Small intestine (tissue), 7 donors: ENCODE results near the gene ANGPTL4. TPM values are rescaled to one million over a fixed set of nuclear protein-coding genes. Genes with fewer than 3 reads are reported as not detected.
A peak's percentile ranks its signal among the peaks of the same experiment; 100 is the strongest.
"Not testable (repeated sequence)": the region's sequence is repeated elsewhere in the genome, so short reads cannot be mapped to it uniquely, and the experiment has no call there.

ENCODE experiments used
- DNase-seq, 2 donors: peaks; one replicate each; pipeline versions ENCODE4 v3.0.0 to v3.0.0-alpha.2; 2013
- FAIRE-seq: peaks from 2 replicates; lab custom pipeline; 2012; peaks lifted over from hg19 to GRCh38; lab: Jason Lieb, UNC
- H3K27ac ChIP-seq, 3 donors: one replicate each; pipeline ENCODE4 v1.5.1; 2013; ENCODE audit warnings: low read length in 2 of 3, mild to moderate bottlenecking in 2 of 3, control low read depth in 1 of 3, inconsistent platforms in 1 of 3, low read depth in 1 of 3, moderate library complexity in 1 of 3
- H3K27me3 ChIP-seq, 3 donors: one replicate each; pipeline ENCODE4 v1.6.1; 2013; ENCODE audit warnings: low read length in 3 of 3, inconsistent platforms in 1 of 3; ENCODE audit not compliant: control insufficient read depth in 3 of 3, insufficient read depth in 3 of 3
- H3K36me3 ChIP-seq, 3 donors: one replicate each; pipeline ENCODE4 v1.6.1; 2013; ENCODE audit warnings: low read length in 3 of 3, inconsistent platforms in 1 of 3, low read depth in 1 of 3, mild to moderate bottlenecking in 1 of 3, moderate library complexity in 1 of 3; ENCODE audit not compliant: control insufficient read depth in 3 of 3, insufficient read depth in 2 of 3
- H3K4me1 ChIP-seq, 3 donors: one replicate each; pipeline ENCODE4 v1.6.1; 2013; ENCODE audit warnings: low read length in 2 of 3, inconsistent platforms in 1 of 3, low read depth in 1 of 3, mild to moderate bottlenecking in 1 of 3, moderate library complexity in 1 of 3; ENCODE audit not compliant: control insufficient read depth in 3 of 3, insufficient read depth in 2 of 3
- H3K4me3 ChIP-seq, 3 donors: one replicate each; pipeline ENCODE4 v1.5.1; 2013; ENCODE audit warnings: low read length in 3 of 3, control low read depth in 1 of 3, inconsistent platforms in 1 of 3, low read depth in 1 of 3, mild to moderate bottlenecking in 1 of 3, moderate library complexity in 1 of 3
- H3K9me3 ChIP-seq, 2 donors: one replicate each; pipeline ENCODE4 v1.6.1; 2013; ENCODE audit warnings: low read depth in 1 of 2, low read length in 1 of 2; ENCODE audit not compliant: control insufficient read depth in 2 of 2, insufficient read depth in 1 of 2
- WGBS, 3 donors: extraction: QIAGEN DNeasy Blood & Tissue Kit; methylation state at CpG; one replicate each; pipeline ENCODE4 v1.1.7; 2013; 5-methylcytosine and 5-hydroxymethylcytosine counted together
- polyA plus RNA-seq, 4 donors: library from polyadenylated mRNA; stranded (reverse) in 3 of 4; unstranded in 1 of 4; fragments of 200-250 nt in 3 of 4; fragments of 120-200 nt in 1 of 4; gene quantifications; one replicate each; pipeline versions ENCODE4 v1.2.1 to v1.2.3, GENCODE V29; 2013
- donor health status: healthy with polysubstance abuse.
- donor health status: control.
- donor health status: control.
- donor health status: Bipolar disorder and iron deficiency.
- donor health status: healthy.

The ANGPTL4 gene
- polyA plus RNA-seq, 4 donors: 1.0 to 24.8 (median 8.7) TPM

DNA sequence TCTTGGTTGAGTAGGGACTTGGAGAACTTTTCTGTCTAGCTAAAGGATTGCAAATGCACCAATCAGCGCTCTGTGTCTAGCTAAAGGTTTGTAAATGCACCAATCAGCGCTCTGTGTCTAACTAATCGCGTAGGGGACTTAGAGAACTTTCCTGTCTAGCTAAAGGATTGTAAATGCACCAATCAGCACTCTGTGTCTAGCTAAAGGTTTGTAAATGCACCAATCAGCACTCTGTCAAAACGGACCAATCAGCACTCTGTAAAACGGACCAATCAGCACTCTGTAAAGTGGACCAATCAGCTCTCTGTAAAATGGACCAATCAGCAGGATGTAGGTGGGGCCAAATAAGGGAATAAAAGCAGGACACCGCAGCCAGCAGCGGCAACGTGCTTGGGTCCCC lies 22.5 kb downstream of the ANGPTL4 start:
- not testable (repeated sequence) for H3K27me3 ChIP-seq, FAIRE-seq, DNase-seq, H3K27ac ChIP-seq, H3K4me1 ChIP-seq, H3K36me3 ChIP-seq, H3K4me3 ChIP-seq, H3K9me3 ChIP-seq
- 86 to 89% (median 86%) methylated on average over 9 of the region's 9 CpGs for WGBS, 3 donors

DNA sequence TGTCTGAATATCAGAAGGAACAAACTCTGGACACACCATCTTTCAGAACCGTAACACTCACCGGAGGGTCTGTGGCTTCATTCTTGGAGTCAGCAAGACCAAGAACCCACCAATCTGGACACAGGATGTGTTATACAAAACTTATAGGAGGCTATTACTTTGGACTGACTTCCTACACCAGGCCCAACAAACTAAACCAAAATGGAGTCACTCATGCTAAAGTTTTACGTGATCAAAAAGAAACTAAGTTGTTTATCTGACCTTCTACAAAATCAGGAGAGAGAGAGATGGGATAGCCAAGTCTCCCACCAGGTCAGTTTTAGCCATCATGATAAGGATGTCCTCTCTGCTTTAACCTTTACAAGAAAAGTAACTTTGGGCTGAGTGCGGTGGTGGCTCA lies 23.0 kb downstream of the ANGPTL4 start:
- Histone ChIP-seq H3K9me3 (peaks cover 0 to 4% of the 10 kb centered on the region in 2 donors), H3K4me1 (peaks cover 2 to 9% (median 6%) of the 10 kb centered on the region in 3 donors), H3K27ac (no peak overlapping the region), H3K27me3 (no peaks in the 10 kb centered on the region), H3K4me3 (no peak overlapping the region), H3K36me3 (no peaks in the 10 kb centered on the region)
- DNase-seq (no peak), FAIRE-seq (no peak)
- WGBS, 3 donors: 75 to 95% (median 83%) methylated on average over 4 of the region's 4 CpGs

DNA sequence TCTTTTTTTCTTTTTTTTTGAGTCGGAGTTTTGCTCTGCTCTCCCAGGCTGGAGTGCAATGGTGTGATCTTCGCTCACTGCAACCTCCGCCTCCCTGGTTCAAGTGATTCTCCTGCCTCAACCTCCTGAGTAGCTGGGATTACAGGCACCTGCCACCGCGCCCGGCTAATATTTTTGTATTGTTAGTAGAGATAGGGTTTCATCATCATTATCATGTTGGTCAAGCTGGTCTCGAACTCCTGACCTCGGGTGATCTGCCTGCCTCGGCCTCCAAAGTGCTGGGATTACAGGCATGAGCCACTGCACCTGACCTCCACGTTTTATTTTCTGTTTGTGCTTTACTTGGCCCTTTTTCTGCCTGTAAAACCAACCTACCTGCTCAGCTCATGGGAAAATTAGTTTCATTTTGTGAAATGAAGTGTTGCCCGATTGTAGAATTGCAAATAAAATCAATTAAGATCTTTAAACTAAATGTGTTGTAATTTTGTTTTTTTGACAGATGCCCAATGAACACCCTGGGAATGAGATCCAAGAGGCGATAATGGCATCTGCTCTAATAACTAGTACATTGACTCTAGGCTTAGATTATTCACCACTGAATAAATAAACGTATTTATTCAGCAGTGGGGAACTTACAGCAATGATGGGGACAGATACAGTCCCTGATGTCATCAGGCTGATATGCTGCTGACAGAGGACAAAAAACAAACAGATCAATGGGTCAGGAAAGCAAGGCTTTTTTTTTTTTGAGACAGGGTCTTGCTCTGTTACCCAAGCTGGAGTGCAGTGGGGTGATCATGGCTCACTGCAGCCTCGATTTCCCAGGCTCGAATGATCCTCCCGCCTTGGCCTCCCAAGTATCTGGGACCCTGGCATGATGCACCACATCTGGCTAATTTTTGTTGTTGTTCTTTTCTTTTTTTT lies 24.0 kb downstream of the ANGPTL4 start:
- FAIRE-seq: no peak
- peak; percentile 17 to 19 for DNase-seq
- Histone ChIP-seq H3K36me3 (peaks cover 0 to 3% (median 0%) of the 10 kb centered on the region in 3 donors), H3K9me3 (peaks cover 0 to 4% of the 10 kb centered on the region in 2 donors), H3K4me1 (peaks cover 2 to 9% (median 6%) of the 10 kb centered on the region in 3 donors), H3K27me3 (no peaks in the 10 kb centered on the region), H3K4me3 (no peak overlapping the region), H3K27ac (peak overlapping the region in 1 of 3 donors; percentile 24)
- WGBS, 3 donors: 81 to 89% (median 86%) methylated on average over 16 of the region's 16 CpGs

DNA sequence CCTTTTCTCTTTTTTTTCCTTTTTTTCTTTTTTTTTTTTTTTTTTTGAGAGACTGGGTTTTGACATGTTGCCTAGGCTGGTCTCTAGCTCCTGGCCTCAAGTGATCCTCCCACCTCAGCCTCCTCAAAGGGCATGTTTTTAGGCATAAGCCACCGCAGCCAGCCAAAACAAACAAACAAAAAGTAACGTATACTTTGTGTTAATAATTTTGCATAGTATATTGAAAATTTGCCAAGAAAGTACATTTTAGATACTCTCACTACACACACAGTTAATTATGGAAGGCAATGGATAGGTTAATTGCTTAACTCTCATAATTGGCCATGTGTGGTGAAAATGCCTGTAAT lies 24.6 kb downstream of the ANGPTL4 start:
- no peak for DNase-seq
- H3K4me1 ChIP-seq: peaks cover 2 to 9% (median 6%) of the 10 kb centered on the region in 3 donors
- no peaks in the 10 kb centered on the region for H3K27me3 ChIP-seq
- WGBS, 3 donors: 44 to 70% (median 48%) methylated on average over 2 of the region's 2 CpGs
- H3K27ac ChIP-seq: no peak overlapping the region
- FAIRE-seq: no peak
- H3K4me3 ChIP-seq: no peak overlapping the region
- H3K9me3 ChIP-seq: peaks cover 0 to 4% of the 10 kb centered on the region in 2 donors
- peaks cover 0 to 9% (median 0%) of the 10 kb centered on the region in 3 donors for H3K36me3 ChIP-seq

DNA sequence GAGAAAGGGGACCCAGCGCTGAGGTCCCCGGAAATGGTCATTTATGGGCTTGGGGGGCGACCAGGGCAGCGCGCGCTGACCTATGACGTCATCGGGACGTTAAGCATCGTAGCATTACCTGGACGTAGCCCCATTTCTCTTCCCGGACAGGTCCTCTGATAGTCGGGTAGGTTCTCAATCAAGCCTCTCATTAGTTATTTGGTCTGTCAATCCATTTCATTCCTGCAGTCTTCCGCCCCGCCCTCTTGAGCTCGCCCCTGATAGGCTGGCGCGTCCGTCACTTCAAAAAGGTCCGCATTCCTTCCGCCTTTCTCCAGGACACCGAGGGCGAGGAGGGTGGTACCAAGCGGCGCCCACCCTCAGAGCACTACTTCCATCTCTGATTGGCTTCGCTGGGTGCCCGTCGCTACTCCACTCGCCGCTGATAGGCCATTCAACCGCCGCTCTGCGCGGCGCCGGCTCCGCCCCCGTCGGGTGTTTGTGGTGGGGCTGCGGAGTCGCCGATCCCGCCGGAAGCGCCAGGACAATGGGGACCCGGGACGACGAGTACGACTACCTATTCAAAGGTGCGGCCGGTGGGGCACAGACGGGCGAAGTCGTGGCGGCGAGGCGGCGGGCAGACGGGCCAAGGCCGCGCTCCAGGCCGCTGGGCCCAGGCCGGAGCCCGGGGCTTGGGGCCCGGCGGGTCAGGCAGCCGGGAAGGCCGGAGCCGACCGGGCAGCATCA lies 26.1 kb downstream of the ANGPTL4 start, which contains the start of gene RAB11B:
TSS of gene RAB11B (plus strand) at position 470 of the 726 bp plus-strand sequence. CDS start at position 527, 57 bp downstream.
- 0% methylated on average over 64 to 70 of the region's 70 CpGs for WGBS, 3 donors
- DNase-seq: peak; percentile 100
- H3K36me3 ChIP-seq: peaks cover 0 to 21% (median 0%) of the 10 kb centered on the region in 3 donors
- no peaks in the 10 kb centered on the region for H3K27me3 ChIP-seq
- FAIRE-seq: peak; percentile 68
- H3K9me3 ChIP-seq: peaks cover 0 to 4% of the 10 kb centered on the region in 2 donors
- peaks cover 2 to 9% (median 6%) of the 10 kb centered on the region in 3 donors for H3K4me1 ChIP-seq
- H3K4me3 ChIP-seq: peak within 1 kb of the TSS; percentile 76 to 100 (median 97)
- H3K27ac ChIP-seq: peak within 1 kb of the TSS; percentile 92 to 100 (median 100)

DNA sequence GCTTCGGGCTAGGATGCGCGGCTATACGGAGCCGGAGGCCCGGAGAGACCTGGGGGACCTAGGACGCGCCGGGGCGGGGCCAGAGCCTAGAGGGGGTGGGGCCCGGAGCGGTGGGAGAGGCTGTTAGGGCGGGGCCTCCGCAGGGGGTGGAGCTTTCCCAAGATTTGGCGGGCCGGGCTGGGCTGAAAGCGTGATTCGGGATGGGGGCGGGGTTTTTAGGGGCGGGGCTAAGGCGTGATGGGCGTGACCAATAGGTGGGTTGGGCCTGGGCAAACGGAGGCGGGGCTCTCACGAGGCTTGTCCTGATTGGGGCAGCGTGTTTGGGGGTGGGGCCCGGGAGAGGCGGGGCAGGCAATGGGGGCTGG lies 26.6 kb downstream of the ANGPTL4 start:
- WGBS, 3 donors: 0 to 2% (median 1%) methylated on average over 20 to 28 of the region's 28 CpGs
- H3K27ac ChIP-seq: peak overlapping the region; percentile 92 to 100 (median 100)
- DNase-seq: peak; percentile 92 to 93
- no peak for FAIRE-seq
- H3K4me3 ChIP-seq: peak overlapping the region; percentile 59 to 100 (median 97)
- no peaks in the 10 kb centered on the region for H3K27me3 ChIP-seq
- peaks cover 0 to 4% of the 10 kb centered on the region in 2 donors for H3K9me3 ChIP-seq
- peaks cover 2 to 9% (median 6%) of the 10 kb centered on the region in 3 donors for H3K4me1 ChIP-seq
- H3K36me3 ChIP-seq: peaks cover 0 to 27% (median 0%) of the 10 kb centered on the region in 3 donors

DNA sequence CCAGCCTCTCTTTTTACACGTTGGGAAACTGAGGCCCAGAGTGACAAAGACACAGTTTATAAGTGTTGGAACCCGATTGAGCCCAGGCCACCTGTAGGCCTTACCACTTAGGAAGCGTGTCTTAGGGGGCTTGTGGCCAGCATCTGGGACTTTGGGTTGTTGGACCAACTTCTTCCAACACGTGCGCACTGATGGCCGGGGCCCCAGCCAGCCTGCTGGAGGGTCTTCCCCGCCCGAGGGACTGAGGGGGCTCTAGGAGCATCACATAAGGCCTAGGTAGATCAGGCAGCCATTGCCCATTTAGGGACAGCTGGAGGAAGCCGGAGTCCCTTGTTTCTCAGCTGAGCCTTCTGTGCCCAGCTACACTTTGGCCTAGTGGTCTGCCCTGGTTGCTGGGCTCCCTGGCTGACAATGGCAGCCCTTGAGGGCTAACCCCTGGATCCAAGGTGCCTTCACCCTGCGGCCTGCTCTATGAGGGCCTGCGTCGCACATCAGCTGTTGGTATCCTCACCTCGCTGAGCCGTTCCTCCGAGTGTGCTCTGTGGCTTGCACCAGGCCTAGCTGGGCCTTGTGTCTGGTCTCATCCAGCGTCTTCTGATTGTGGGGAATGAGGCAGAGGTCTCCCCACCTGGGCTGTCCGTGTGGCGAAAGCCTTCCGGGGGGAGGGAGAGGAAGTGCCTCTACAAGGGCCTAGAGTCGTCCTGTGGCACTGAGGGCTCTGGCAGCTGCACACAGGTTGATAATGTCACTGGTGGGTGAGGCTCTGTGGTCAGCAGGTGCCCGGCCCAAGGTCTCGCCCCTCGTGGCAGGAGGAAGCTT lies 27.5 kb downstream of the ANGPTL4 start:
- H3K27me3 ChIP-seq: no peaks in the 10 kb centered on the region
- DNase-seq: no peak
- 58 to 72% (median 64%) methylated on average over 23 of the region's 23 CpGs for WGBS, 3 donors
- no peak for FAIRE-seq
- H3K4me1 ChIP-seq: peaks cover 2 to 9% (median 6%) of the 10 kb centered on the region in 3 donors
- H3K4me3 ChIP-seq: no peak overlapping the region
- peaks cover 0 to 34% (median 0%) of the 10 kb centered on the region in 3 donors for H3K36me3 ChIP-seq
- H3K9me3 ChIP-seq: peaks cover 0 to 4% of the 10 kb centered on the region in 2 donors
- peak overlapping the region in 1 of 3 donors; percentile 64 for H3K27ac ChIP-seq
